ENCODE results near the gene TP53.
"Not testable (repeated sequence)": the region's sequence is repeated elsewhere in the genome, so short reads cannot be mapped to it uniquely, and the experiment has no call there.

The TP53 gene

DNA sequence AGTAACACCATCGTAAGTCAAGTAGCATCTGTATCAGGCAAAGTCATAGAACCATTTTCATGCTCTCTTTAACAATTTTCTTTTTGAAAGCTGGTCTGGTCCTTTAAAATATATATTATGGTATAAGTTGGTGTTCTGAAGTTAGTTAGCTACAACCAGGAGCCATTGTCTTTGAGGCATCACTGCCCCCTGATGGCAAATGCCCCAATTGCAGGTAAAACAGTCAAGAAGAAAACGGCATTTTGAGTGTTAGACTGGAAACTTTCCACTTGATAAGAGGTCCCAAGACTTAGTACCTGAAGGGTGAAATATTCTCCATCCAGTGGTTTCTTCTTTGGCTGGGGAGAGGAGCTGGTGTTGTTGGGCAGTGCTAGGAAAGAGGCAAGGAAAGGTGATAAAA, 14.1 kb downstream of the TP53 start:
- DNase-seq: no peak

DNA sequence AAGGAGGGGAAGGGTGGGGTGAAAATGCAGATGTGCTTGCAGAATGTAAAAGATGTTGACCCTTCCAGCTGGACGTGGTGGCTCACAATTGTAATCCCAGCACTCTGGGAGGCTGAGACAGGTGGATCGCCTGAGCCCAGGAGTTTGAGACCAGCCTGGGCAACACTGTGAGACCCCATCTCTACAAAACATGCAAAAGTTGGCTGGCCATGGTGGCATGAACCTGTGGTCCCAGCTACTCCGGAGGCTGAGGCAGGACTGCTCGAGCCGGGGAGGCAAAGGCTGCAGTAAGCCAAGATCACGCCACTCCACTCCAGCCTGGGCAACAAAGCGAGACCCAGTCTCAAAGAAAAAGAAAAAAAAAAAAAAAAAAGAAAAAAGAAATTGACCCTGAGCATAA, 18.8 kb downstream of the TP53 start:
- DNase-seq: no peak

DNA sequence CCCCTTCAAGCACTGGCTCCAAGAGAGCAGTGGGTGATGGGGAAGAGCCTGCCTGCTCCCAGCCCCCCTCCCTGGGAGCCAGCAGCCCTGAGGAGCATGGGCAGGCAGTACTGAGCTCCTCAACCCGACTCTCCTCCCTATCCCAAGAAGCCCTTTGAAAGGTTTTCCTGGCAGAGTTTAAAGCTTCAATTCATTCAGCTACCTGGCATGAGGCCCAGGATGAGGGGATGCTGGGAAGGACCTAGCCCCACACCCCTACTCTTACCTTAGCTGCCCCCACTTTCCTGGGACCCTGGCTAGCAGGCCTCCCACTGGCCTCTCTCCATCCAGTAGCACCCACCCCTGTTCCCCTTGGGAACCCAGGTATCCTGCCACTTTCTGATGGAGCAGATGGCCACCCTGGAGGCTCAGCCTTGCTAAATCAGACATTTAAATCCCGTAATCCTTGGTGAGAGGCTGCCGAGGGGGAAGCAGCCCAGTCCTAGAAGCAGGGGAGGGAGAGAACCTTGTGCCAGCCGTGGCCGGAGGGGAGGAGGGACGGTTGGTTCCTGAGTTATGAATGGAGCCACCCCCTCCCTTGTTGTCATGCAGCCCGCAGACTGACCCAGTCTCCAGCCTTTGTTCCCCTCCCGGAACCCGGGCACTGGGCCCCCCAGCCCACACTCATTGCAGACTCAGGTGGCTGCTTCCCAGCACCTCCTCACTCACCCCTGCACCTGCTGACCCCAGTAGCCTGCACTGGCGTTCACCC, 19.5 kb downstream of the TP53 start:
- no peak for DNase-seq

DNA sequence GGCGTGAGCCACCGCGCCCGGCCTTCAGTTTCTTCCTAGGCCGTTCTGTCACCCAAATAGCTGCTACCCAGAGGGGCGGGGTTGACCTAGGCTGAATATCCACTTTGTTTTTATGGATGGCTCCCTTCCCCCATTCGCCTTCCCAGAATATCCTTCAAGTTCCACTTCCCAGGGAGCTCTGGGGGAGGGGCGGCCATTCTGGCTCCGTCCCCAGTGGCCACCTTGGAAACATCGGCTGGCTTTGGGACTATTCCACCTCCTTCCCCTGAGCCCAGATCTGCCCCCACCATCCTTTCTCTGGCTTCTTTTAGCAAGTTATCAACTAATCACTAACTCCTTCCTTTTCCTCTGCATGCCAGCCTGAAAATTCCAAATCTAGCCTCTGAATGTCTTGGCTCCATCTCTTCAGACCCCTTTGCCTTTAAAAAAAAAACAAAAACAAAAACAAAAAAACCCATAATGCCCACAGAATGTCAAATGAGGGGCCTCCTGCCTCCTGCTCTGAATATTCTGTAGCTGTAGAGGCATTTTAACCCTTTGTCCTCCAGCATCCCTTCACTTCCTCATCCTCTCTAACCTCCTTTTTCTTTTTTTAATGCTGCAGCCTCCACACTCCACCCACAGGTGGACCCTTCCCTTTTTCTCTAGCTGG, 30.2 kb downstream of the TP53 start:
- no peak for DNase-seq

DNA sequence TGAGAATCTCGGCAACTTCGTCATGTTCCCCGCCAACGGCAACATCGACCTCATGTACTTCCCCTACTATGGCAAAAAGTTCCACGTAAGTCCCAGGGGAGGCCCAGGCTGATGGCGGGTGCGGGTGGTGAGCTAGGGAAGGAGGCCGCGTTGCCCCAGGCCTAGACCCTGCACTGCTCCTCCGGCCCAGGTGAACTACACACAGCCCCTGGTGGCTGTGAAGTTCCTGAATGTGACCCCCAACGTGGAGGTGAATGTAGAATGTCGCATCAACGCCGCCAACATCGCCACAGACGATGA, 31.8 kb downstream of the TP53 start:
- no peak for DNase-seq

DNA sequence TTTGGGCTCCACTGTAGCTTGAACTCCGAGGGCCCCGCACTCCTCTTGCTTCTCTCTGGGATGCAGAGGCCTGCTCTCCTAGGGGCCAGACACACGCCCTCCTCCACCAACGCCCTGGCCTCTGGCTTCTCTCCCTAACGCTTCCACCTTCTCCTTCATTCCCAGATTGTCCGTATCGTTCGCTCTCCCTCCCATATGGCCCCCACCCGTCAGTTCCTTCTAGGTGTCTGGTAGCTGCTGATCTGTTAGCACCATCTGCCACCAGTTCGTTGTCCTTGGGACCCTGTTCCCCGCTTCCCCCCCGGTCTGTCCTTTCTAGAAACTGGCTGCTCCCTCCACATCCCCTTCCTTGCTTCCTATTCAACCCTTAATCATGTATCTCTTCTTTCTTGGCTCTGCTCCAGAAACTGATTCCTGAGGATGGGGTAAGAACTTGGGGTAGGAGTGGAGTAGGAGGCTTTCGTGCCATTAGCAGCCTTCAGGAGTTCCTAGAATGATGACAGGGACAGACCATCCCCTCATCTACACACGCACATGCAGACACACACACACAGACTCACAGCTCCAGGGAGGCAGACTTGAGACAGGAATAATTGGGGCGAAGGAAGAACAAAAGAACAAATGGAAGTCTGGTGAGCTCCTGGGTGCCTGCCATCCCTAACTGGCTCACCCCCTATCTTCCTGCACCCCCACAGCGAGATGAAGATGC, 32.3 kb downstream of the TP53 start:
- no peak for DNase-seq

DNA sequence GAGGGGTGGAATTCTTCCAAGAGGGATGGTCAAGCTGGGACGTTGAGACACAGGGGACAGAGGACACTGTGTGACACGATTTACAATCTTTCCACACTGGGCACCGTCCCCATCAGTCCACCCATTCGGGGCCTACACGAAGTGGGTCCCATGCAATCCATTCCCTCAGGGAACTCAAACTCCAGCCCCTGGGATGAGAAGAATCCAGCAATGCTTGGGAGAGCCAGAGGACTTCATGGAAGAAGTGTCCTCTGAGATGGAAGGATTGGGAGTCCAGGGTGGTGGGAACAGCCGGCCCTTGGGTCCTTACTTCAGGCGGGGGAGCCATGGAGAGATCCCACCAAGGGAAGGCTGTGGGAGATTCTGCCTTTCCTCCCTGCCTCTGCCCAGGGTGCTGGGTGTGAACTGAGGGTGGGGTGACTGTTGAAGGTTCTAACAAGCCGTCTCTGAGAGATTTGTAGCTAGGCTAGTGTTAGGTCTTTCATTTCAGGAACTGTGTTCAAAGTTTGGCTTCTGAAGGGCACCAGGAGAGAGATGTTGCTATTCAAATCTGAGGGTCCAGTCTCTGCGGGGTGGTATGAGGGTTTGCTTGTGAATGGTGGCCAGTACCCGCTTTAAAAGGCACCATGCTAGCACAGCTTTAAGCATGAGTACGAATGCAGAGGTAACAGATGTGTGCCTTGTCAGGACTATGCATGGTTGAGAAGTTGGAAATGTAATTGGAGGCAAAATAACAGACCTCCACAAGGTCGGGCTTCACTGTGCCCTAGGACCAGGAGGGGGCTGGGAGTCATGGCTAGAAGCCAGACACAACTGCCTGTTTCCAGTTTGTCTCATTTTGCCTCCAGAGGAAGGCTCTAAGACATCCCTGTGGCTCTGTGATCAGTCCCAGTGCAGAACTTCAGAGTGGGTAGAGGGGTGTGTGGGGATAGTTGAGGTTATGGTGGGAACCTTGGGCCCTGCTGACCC, 34.6 kb downstream of the TP53 start:
- DNase-seq: no peak

DNA sequence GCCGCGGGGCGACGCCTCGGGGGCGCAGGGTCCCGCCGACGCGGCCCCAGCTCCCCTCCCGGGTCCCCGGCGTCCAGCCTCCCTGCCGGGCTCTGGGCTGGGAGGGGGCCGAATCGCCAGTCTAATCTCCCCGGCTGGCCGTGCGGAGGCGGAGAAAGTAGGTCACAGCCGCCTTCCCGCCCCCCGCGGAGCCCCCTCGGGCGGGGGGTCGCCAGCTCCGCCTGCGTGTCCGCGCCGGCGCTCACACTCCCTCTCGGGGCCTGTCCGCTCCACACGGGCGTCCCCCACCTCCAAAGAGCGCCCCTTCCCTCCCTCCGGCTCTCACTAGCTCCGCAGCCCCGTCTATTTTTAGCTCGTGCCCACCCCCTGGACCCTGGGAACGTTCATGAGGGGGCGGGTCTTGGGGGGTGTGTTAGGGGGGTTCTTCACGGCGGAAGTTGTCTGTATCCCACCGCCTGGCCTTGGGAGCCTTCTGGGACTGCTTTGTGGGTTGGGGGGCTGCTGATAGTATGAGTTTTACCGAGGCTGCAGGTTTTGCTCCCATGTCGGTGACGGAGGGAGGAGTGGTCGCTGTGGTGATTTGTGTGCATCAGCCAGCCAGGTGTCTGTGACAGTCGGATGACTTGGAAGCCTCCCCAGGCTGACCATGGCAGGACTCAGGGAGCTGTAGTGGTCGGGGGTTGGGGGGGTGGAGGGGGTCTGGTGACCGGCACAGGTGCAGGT, 35.5 kb downstream of the TP53 start:
- DNase-seq: no peak

DNA sequence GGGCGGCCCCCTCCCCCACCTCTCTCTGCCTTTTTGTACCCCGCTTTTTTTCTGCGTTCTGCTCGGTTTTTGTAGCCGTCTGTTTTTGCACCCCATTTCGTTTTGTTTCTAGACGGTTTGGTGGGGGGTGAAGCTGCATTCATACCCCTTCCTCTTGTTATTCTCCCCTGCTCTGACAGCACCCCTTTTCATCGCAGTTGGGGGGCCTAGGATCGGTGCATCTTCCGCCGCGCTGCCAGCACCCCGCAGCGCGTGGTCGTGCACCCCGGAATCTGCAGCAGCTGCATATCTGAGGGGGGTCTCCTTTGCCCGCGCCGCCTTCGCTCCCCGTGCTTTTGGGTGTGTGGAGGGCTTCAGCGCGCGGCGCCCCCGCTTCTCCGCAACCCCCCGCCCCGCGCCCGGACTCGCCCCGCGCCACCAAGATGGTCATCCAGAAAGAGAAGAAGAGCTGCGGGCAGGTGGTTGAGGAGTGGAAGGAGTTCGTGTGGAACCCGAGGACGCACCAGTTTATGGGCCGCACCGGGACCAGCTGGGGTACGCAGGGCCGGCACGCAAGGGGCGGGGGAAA, 36.1 kb downstream of the TP53 start:
- DNase-seq: no peak

DNA sequence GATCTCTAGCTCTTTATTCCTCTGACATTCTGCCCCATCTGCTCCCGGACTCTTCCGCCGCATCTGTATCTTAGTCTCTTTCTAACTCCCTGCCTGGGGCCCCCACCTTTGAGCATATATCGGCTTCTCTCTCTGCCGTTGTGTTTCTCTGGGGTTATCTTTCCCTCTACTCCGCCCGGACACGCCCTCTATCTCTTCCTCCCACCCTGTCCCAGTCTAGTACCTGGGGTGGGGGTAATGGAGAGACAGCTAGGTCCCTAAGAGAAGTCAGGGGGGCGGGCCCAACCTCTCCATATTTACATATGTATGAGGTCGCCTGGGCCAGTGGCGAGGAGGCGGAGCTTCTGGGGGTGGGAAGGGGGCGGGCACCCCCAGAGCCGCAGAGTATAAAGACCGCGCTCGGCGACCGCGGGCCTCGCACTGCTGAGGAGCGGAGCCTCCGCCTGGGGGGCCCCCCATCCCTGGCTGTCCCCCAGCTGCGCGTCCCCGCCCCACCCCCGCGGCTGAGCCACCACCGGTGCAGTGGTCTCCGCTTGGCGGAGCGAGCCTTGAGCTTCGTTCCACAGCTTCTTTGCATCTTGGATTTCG, 36.7 kb downstream of the TP53 start, which contains the start of gene ATP1B2:
Gene ATP1B2, plus strand, starts transcription at position 418 of the 588 bp plus-strand sequence. CDS start 593 bp downstream, outside the sequence.
- DNase-seq: peak; percentile 30

DNA sequence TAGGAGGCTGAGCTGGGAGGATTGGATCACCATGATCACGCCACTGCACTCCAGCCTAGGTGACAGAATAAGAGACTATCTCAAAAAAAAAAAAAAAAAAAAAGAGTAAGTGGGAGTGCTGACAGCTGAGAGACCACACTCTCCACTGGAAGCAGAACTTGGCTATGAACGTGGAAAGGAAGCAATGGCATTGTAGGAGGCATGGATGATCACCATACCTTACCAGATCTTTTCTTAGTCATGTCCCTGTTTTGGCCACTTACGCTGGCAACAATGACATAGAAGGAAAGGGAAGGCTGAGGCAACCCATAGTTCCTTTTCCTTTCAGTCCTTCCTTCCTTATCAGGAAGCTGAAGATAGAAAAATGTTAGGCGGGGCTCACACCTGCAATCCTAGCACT, 40.3 kb downstream of the TP53 start:
- DNase-seq: no peak

DNA sequence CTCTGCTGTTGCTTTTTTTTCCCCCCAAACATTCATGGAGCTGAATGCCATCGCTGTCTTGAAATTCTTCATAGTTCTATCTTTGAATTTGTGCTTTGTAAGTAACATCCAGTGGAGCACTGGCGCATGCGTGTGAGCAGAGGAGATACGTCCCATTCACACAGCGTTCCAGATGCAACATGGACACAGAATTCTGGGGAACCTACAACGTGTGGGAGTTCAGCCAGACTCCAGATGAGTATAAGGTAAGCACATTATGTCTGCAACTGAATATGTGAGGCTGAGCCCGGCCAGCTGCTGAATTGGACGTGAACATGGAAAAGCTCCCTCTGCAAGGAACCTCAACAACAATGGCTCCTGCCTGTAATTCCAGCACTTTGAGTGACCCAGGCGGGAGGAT, 40.8 kb downstream of the TP53 start:
- DNase-seq: no peak

DNA sequence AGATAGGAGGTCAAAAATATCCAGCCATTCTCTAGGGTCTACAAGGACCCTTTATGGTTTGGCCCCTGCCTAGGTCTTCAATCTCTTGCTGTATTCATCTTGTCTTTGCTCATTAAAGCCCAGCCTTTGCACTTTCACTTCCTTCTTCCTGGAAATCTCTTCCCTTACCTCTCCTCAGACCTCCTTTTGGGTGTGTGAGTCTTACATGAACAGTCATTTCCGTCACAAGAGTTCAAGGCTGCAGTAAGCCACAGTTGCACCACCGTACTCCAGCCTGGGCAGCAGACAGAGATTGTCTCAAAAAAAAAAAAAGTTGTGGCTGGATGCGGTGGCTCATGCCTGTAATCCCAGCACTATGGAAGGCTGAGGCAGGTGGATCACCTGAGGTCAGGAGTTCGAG, 42.5 kb downstream of the TP53 start:
- DNase-seq: no peak

DNA sequence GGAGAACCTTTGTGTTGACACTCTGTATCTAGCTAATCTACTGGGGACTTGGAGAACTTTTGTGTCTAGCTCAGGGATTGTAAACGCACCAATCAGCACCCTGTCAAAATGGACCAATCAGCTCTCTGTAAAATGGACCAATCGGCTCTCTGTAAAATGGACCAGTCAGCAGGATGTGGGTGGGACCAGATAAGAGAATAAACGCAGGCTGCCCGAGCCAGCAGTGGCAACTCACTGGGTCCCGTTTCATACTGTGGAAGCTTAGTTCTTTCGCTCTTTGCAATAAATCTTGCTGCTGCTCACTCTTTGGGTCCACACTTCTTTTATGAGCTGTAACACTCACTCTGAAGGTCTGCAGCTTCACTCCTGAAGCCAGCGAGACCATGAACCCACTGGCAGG, 45.7 kb downstream of the TP53 start:
- not testable (repeated sequence) for DNase-seq

DNA sequence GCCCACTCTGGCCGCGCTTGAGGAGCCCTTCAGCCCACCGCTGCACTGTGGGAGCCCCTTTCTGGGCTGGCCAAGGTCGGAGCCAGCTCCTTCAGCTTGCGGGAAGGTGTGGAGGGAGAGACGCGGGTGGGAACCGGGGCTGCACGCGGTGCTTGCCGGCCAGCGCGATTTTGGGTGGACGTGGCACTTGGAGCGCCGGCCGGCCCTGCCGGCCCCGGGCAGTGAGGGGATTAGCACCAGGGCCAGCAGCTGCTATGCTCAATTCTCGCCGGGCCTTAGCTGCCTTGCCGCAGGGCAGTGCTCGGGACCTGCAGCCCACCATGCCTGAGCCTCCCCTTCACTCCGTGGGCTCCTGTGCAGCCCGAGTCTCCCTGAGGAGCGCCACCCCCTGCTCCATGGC, 46.5 kb downstream of the TP53 start:
- no peak for DNase-seq

DNA sequence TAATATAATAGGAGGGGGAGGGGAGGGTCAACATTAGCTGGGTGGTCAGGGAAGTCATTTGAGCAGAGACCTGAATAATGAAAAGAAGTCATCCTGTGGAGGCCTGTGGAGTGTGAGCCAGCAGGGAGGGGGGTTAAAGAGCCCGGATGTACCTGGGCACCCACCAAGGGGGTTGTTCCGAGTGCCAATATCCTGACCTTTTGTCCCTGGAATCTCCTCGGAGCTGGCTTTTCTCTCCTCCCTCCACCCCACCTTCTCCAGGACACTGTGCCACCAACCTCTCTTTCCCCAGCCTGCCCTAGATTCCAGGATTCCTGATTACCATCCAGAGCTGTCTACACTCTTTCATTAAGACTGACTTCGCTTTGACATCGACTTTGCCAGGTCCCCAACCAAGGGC, 51.1 kb downstream of the TP53 start:
- no peak for DNase-seq

DNA sequence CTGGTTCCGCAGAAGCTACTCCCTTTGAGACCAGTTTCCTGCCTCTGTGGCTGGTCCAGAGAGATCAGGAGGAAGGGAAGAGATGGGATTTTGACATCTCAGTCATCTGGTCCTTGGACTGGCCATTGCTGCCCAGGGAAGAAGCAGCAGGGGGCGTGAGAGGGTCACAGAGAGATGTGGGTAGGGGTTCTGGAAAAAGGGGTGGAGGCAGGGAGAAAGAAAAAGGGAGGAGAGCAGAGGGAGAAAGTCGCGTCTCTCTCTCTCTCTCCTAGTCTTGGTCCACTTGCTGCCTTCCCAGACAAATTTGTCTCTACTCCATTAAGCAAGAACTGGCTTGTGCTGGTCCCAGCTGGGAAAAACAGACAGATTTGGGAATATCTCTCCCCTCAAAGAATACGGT, 52.9 kb downstream of the TP53 start:
- no peak for DNase-seq

DNA sequence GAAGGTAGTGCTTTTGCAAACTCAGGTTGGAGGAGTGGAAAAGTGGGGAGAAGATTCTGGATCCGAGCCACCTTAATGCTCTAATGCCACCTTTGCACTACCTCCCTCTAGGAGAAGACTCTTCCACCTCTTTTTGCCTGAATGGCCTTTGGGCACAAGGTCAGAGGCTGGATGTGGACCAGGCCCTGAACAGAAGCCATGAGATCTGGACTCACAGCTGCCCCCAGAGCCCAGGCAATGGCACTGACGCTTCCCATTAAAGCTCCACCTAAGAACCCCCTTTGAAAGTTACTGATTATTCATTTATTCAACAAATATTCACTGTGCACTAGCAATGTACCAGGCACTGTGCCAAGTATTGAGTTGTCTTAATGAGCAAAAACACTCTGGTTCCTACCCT, 54.2 kb downstream of the TP53 start:
- DNase-seq: no peak

DNA sequence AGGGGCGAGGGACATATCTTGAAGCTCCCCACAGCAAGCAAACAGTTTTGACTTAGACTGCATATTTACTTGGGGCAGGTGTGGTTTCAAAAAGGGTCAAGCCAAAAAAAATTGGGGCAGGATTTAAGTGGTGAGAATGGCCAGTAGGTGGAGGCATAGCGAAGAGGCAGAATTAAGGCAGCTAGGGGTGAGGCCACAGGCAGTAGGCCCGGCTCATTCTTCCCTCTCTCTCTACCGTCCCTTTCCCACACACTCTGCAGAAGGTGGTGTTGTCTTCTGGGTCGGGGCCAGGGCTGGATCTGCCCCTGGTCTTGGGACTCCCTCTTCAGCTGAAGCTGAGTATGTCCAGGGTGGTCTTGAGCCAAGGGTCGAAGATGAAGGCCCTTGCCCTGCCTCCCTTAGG, 54.8 kb downstream of the TP53 start:
- DNase-seq: no peak

DNA sequence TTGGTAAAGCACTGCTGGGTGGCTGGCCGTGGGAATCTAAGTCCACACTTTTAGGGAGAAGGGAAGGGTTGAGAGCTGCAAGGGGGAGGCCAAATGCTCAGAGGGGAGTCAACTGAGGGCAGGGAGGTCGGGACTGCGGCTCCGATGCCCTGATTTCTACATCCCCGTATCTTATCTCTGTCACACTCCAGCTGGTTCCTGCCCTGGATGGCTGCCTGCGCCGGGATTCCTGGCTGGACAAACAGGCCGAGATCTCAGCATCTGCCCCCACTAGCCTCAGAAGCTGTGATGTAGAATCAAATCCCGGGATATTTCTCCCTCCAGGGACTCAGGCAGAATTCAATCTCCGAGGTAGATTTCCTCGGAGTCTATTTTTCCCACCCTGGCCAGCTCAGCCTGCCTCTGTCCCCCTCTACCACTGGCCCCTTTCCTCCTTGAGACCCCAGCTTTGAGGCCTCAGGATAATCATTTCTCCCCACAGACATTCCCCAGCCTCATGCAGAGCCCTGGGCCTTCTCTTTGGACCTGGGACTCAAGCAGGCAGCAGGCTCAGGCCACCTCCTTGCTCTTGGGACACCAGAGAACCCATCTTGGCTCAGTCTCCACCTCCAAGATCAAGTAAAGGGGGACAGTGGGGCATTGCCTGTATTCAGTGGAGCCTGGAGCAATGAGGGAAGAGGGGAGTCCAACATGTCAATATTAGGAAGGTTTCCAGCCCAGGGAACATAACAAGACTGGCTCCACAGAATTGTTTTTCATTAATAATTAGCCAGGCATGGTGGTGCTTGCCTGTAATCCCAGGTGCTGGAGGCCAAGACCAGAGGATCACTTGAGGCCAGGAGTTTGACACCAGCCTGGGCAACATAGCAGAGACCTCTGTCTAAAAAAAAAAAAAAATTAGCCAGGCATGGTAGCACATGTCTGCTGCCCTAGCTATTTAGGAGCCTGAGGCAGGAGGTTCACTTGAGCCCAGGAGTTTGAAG, 55.6 kb downstream of the TP53 start:
- no peak for DNase-seq

Data from COR-L47 (cell line).